Stimulated activated naive CD4-positive, alpha-beta T cell (primary cell): ENCODE measurements around the gene DDX39B.

Experiments
- DNase-seq, 6 experiments: peaks; one replicate each; lab custom pipeline; 2025; lab: John Stamatoyannopoulos, UW

The DDX39B gene

GRCh38 chr6:31575952-31576685, 34.3 kb upstream of the DDX39B start:
- DNase-seq: no peak

- peak in 5 of 6 experiments; percentile 19 to 65 (median 54) for DNase-seq
These were observed 33.6 kb upstream of the DDX39B start, which contains the start of gene TNF for GRCh38 chr6:31575335-31575901. Gene TNF (plus strand): TSS chr6:31575565. CDS start chr6:31575742, 177 bp downstream.

- no peak for DNase-seq
These were observed 32.6 kb upstream of the DDX39B start for GRCh38 chr6:31574106-31575061.

- DNase-seq: no peak
These were observed 31.7 kb upstream of the DDX39B start for GRCh38 chr6:31573239-31574105.

GRCh38 chr6:31572041-31572911, 30.5 kb upstream of the DDX39B start, which contains the start of gene LTA:
Gene LTA (plus strand): TSS chr6:31572289. CDS start chr6:31572743, 454 bp downstream.
- peak; percentile 70 to 90 (median 78) for DNase-seq

GRCh38 chr6:31569861-31570536, 28.2 kb upstream of the DDX39B start:
- no peak for DNase-seq

- peak; percentile 24 to 69 (median 63) for DNase-seq
These were observed 26.7 kb upstream of the DDX39B start for GRCh38 chr6:31568537-31568961.

GRCh38 chr6:31567531-31568370, 25.9 kb upstream of the DDX39B start:
- DNase-seq: peak in 2 of 6 experiments; percentile 31 to 38

- DNase-seq: no peak
These were observed 18.9 kb upstream of the DDX39B start for GRCh38 chr6:31560697-31561058.

GRCh38 chr6:31559958-31560696, 18.3 kb upstream of the DDX39B start:
- peak in 2 of 6 experiments; percentile 8 to 39 for DNase-seq

- no peak for DNase-seq
These were observed 17.8 kb upstream of the DDX39B start for GRCh38 chr6:31559606-31559957.

- DNase-seq: peak; percentile 21 to 56 (median 40)
These were observed 17.1 kb upstream of the DDX39B start for GRCh38 chr6:31558631-31559500.

- no peak for DNase-seq
These were observed 16.5 kb upstream of the DDX39B start for GRCh38 chr6:31558318-31558625.

- no peak for DNase-seq
These were observed 15.9 kb upstream of the DDX39B start for GRCh38 chr6:31557443-31558317.

- DNase-seq: no peak
These were observed 14.5 kb upstream of the DDX39B start for GRCh38 chr6:31556307-31556706.

- DNase-seq: peak; percentile 37 to 65 (median 56)
These were observed 9.6 kb upstream of the DDX39B start for GRCh38 chr6:31551371-31551770.
